Fibroblast of lung (primary cell): ENCODE data around the gene TYK2.
A peak's percentile ranks its signal among the peaks of the same experiment; 100 is the strongest.

Experiments
- EZH2 ChIP-seq: IDR thresholded peaks from 2 replicates; pipeline ENCODE4 v1.5.1; 2012; ENCODE audit warnings: low read length, control low read depth, mild to moderate bottlenecking; ENCODE audit errors: missing control alignments
- TF ChIP-seq, protein P1 (sequence below), 2 donors: IDR thresholded peaks in 1 of 2; conservative IDR thresholded peaks in 1 of 2; 1 replicate in 1 of 2; 2 replicates in 1 of 2; pipeline ENCODE4 v1.5.1; 2011 to 2012; ENCODE audit warnings: low read length in 2 of 2, control low read depth in 1 of 2, inconsistent platforms in 1 of 2, low read depth in 1 of 2, mild to moderate bottlenecking in 1 of 2

DNA sequence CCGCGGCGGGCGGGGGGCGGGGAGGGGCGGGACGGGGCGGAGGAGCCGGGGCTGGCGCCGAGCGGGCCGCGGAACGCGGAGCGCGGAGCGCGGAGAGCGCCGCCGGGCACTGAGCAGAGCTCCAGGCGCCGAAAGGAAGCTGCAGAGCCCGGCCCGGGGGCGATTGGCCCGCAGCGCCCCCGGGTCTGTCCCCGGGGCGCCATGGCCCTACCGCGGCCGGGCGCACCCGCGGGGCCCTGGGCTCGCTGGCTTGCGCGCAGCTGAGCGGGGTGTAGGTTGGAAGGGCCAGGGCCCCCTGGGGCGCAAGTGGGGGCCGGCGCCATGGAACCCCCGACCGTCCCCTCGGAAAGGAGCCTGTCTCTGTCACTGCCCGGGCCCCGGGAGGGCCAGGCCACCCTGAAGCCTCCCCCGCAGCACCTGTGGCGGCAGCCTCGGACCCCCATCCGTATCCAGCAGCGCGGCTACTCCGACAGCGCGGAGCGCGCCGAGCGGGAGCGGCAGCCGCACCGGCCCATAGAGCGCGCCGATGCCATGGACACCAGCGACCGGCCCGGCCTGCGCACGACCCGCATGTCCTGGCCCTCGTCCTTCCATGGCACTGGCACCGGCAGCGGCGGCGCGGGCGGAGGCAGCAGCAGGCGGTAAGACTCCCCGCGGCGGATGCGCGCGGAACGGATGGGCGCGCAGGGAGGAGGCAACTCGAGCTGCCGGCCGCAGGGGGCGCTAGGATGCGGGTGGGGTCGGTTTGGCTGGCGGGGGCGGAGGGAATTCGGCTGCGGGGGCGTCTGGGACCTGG lies 40.3 kb upstream of the TYK2 start, which contains the start of gene PDE4A:
- TF ChIP-seq, protein P1, sequence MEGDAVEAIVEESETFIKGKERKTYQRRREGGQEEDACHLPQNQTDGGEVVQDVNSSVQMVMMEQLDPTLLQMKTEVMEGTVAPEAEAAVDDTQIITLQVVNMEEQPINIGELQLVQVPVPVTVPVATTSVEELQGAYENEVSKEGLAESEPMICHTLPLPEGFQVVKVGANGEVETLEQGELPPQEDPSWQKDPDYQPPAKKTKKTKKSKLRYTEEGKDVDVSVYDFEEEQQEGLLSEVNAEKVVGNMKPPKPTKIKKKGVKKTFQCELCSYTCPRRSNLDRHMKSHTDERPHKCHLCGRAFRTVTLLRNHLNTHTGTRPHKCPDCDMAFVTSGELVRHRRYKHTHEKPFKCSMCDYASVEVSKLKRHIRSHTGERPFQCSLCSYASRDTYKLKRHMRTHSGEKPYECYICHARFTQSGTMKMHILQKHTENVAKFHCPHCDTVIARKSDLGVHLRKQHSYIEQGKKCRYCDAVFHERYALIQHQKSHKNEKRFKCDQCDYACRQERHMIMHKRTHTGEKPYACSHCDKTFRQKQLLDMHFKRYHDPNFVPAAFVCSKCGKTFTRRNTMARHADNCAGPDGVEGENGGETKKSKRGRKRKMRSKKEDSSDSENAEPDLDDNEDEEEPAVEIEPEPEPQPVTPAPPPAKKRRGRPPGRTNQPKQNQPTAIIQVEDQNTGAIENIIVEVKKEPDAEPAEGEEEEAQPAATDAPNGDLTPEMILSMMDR (conservative IDR thresholded peaks at IDR 0.05 in 1 of 2, IDR thresholded peaks at IDR 0.05 in 1 of 2; ENCODE audit: low read depth in 1 of 2, low read length in 2 of 2), result peak in 1 of 2 donors; percentile 22
- peak; percentile 84 for TF ChIP-seq EZH2
